GM21423 (cell line): ENCODE results near the gene ACTG2.

Experiments
- ATAC-seq: cut with Tn5 transposase; IDR thresholded peaks from one replicate; pipeline ENCODE4 v1.9.1; 2021; ENCODE audit warnings: mild to moderate bottlenecking, moderate library complexity; ENCODE audit not compliant: unreplicated experiment

The ACTG2 gene

GRCh38 chr2:73911548-73912208 lies 18.9 kb downstream of the ACTG2 start:
- ATAC-seq: no peak

GRCh38 chr2:73913414-73914054 lies 20.7 kb downstream of the ACTG2 start:
- ATAC-seq: no peak

- no peak for ATAC-seq
These were observed 21.9 kb downstream of the ACTG2 start for GRCh38 chr2:73914667-73915066.

DNA sequence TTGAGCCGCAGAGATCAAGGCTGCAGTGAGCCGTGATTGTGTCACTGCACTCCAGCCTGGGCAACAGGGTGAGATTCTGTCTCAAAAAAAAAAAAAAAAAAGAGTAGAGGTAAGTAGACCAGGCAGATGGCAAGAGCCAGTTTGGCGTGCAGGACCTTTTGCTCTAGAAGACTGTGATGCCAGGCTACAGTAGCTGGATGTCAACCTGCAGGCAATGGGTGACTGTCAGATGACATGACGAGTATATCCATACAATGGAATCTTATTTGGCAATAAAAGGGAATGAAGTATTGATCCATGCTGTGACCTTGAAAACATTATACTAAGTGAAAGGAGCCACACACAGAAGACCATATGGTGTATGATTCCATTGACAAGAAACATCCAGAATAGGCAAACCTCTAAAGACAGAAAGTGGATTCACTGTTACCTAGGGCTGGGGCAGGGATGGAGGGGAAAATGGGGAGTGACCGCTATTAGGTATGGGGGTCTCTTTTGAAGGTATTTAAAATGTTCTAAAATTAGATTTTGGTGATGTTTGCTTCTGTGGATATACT lies 22.7 kb downstream of the ACTG2 start:
- no peak for ATAC-seq

- ATAC-seq: no peak
These were observed 23.9 kb downstream of the ACTG2 start for GRCh38 chr2:73916666-73917065.

GRCh38 chr2:73917296-73917695 lies 24.5 kb downstream of the ACTG2 start:
- no peak for ATAC-seq

- ATAC-seq: no peak
These were observed 24.9 kb downstream of the ACTG2 start for GRCh38 chr2:73917696-73918207.

- ATAC-seq: no peak
These were observed 26.0 kb downstream of the ACTG2 start for GRCh38 chr2:73918856-73919255.

DNA sequence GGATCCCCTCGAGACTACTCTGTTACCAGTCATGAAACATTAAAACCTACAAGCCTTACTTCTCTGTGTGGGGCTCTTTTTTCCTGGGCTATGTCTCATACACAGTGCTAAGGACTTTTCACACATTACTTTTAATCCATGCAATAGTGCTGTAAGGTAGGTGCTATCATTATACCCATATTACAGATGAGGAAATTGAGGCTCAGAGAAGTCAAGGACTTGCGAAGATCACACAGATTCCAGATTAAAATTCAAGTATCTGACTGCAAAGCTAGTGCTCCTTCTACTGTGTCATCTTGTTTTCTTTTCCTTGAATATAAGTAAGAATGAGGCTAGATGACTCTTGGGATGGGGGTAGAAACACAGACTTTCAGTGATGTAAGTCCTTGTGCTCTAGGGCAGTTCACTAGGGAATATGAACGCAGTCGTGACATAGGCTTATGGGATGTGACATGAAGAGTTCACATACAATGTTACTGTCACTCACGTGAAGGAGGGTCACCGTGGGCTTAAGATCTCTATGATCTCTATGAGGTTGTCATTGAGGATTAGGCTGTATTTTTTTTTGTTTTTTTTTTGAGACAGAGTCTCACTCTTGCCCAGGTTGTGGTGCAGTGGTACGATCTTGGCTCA lies 26.9 kb downstream of the ACTG2 start:
- ATAC-seq: no peak

GRCh38 chr2:73920577-73921545 lies 28.1 kb downstream of the ACTG2 start:
- ATAC-seq: no peak

DNA sequence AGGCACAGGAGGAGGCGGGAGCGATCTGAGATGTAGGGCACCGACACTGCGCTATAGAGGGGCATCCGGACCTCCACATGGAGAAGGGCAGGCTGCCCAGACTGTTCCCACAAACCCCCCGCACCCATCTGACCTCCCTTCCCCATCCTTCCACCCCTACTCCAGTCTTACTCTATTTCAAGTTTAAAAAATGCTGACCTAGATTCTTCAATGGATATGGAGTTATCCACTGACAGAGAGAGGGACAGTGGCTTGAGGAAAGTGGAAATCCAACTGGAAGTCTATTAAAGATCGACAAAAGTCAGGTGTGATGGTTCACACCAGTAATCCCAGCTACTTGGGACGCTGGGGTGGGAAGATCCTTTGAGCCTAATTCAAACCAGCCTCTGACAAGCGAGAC lies 28.8 kb downstream of the ACTG2 start:
- no peak for ATAC-seq

GRCh38 chr2:73922681-73923080 lies 29.9 kb downstream of the ACTG2 start:
- ATAC-seq: no peak

DNA sequence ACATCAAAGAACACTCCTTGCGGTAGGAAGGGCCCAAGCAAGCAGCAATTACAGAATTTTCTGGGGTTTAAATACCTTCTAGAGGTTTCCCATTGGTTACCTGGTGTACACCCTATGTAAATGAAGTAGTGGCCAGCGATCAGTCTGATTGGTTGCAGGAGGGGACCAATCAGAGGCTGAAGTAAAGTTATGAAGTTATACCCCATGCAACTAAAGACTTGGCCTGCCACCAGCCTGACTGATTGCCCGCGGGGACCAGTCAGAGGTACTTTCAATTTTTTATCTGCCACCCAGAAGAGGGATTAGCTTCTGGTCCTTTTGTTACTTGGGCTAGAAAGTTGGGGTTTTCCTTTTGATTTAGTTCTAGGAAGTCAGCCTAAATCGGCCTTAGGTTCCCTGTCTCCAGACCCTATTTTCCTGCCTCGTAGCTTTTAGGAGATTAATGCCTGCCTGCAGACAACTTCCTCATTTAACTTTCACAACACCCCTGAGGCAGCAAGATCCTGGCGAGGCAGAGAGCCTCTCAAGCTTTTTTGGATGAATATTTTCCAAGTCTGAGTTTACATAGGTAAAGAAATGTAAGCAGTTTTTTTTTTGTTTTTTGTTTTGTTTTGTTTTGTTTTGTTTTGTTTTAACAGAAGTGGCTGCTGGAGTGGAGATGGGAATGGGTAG lies 32.4 kb downstream of the ACTG2 start:
- no peak for ATAC-seq

DNA sequence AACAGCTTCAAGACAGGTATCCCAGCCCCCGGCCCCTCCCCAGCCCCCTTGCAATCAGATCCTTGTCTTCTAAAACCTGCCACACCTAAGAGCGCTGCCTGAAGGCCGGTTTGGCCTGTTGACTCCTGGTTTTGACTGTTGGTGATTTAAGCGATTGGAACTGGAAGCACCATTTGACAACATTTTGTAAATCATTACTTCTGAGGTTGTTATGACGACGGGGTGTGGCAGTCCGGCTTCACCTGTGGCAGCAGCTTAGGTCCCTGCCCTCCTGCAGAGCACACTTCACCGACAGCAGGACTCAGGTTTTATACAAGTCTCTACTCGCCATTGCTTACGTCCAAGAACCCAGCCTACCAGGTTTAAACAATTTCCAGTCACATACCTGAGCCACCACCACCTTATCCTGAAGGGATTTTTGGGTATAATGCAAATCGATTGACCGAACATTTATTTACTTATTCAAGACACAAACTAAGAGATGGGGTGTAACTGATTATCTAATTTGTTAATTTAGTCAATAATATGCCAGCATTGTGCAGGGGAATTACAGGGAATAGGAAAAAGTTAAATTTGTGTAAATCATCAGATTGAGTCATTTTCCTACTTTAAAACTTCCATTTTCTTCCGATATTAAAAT lies 33.2 kb downstream of the ACTG2 start:
- ATAC-seq: no peak

GRCh38 chr2:73926493-73927327 lies 33.9 kb downstream of the ACTG2 start, which contains the start of gene DGUOK:
Gene DGUOK, plus strand, starts transcription at chr2:73926880. Its CDS starts 31 bp downstream, at chr2:73926911.
- peak; percentile 99 for ATAC-seq

GRCh38 chr2:73927344-73927743 lies 34.5 kb downstream of the ACTG2 start:
- no peak for ATAC-seq

GRCh38 chr2:73928963-73929347 lies 36.1 kb downstream of the ACTG2 start:
- ATAC-seq: no peak

DNA sequence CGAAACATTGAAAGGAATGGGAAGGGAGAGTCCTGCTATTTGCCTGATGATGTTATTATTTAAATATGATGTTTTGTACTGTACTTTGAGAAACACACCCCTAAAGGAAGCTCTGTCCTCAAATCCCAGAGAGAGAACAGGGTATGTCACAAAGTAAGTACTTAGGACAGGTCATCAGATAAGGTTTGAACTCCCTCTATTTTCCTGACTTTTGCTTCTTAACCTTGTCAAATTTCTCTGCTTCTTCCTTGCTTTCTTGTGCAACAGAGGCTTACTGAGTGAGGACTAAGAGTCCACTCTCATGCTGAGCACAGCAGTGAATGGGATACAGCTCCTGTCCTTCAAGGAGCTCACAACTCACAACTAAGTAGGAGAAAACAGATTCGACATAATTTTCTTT lies 37.6 kb downstream of the ACTG2 start:
- no peak for ATAC-seq
